GM12878 (cell line): Measurements from ENCODE around the gene ANKS1A. TPM values are rescaled to one million over a fixed set of nuclear protein-coding genes. Genes with fewer than 3 reads are reported as not detected.

Source experiments
- ATAC-seq: fragments of 200-7000 bp; cut with Tn5 transposase; 3 replicates; pipeline ENCODE4 v1.9.1; 2020; ENCODE audit warnings: mild to moderate bottlenecking, moderate library complexity
- BruUV-seq: library from RNA; stranded (reverse); fragments of 400-500 nt; replicated peaks from 2 replicates; lab custom pipeline; 2021; lab: Mats Ljungman, UMichigan
- CTCF ChIA-PET: fragments of 300-600 bp; sonication (Branson Sonifier 250); formaldehyde crosslinking; extraction: SDS; loops from one replicate; lab custom pipeline; 2021; ENCODE audit warnings: inconsistent platforms; lab: Yijun Ruan, JAX
- POLR2A ChIA-PET: fragments of 350-600 bp; formaldehyde crosslinking; extraction: SDS; loops from one replicate; lab custom pipeline; 2021; ENCODE audit warnings: inconsistent platforms; lab: Charles Lee
- RAD21 ChIA-PET: fragments of 300-600 bp; sonication (Branson Sonifier 250); formaldehyde crosslinking; loops from one replicate; lab custom pipeline; 2023; ENCODE audit warnings: antibody characterized with exemption; ENCODE audit not compliant: unreplicated experiment; lab: Charles Lee
- SMC1A ChIA-PET: fragments of 300-600 bp; sonication (Branson Sonifier 250); formaldehyde crosslinking; loops from one replicate; lab custom pipeline; 2023; ENCODE audit not compliant: unreplicated experiment, uncharacterized antibody; lab: Charles Lee
- DNase-seq: peaks from one replicate; pipeline ENCODE4 v3.0.0-alpha.2; 2011; ENCODE audit warnings: low read depth, low spot score
- FAIRE-seq: peaks from 3 replicates; lab custom pipeline; 2011; peaks lifted over from hg19 to GRCh38; lab: Jason Lieb, UNC
- H2AFZ ChIP-seq: 2 replicates; pipeline ENCODE4 v1.6.0; 2011; ENCODE audit warnings: low read depth, low read length, control low read depth; ENCODE audit not compliant: control insufficient read depth
- H3K27ac ChIP-seq: 2 replicates; pipeline ENCODE4 v1.5.1; 2011; ENCODE audit warnings: control low read depth; ENCODE audit not compliant: control insufficient read depth, insufficient read depth
- H3K27me3 ChIP-seq, 2 experiments: replicated peaks in 1 of 2; 2 replicates each; pipeline versions ENCODE4 v1.6.0 to v1.6.1; 2011; ENCODE audit warnings: low read length in 1 of 2; ENCODE audit not compliant: control insufficient read depth in 2 of 2, insufficient read depth in 2 of 2
- H3K36me3 ChIP-seq, 2 experiments: 2 replicates each; pipeline ENCODE4 v1.5.1; 2011; ENCODE audit warnings: low read length in 1 of 2; ENCODE audit not compliant: control insufficient read depth in 2 of 2, insufficient read depth in 2 of 2
- H3K4me1 ChIP-seq: 2 replicates; pipeline ENCODE4 v1.6.1; 2011; ENCODE audit warnings: mild to moderate bottlenecking, low read length, moderate library complexity, mixed read lengths; ENCODE audit not compliant: control insufficient read depth, insufficient read depth
- H3K4me2 ChIP-seq: 2 replicates; pipeline ENCODE4 v1.6.0; 2011; ENCODE audit warnings: control low read depth; ENCODE audit not compliant: control insufficient read depth, insufficient read depth
- H3K4me3 ChIP-seq: fragments of 200-600 bp; sonication (generic); 2 replicates; pipeline ENCODE4 v1.5.1; 2016
- H3K79me2 ChIP-seq: 2 replicates; pipeline ENCODE4 v1.6.0; 2011; ENCODE audit warnings: low read length; ENCODE audit not compliant: control insufficient read depth, insufficient read depth
- H3K9ac ChIP-seq: 2 replicates; pipeline ENCODE4 v1.8.0; 2011; ENCODE audit warnings: low read length, control low read depth, mixed read lengths; ENCODE audit not compliant: control insufficient read depth, insufficient read depth
- H3K9me3 ChIP-seq: replicated peaks from 3 replicates; pipeline ENCODE4 v1.5.1; 2011; ENCODE audit warnings: mild to moderate bottlenecking, low read length; ENCODE audit not compliant: control insufficient read depth, insufficient read depth
- H4K20me1 ChIP-seq: 2 replicates; pipeline ENCODE4 v1.6.0; 2011; ENCODE audit not compliant: control insufficient read depth, insufficient read depth
- FOS ChIP-seq: IDR thresholded peaks from 3 replicates; pipeline ENCODE4 v1.6.1; 2011; ENCODE audit warnings: borderline replicate concordance; ENCODE audit not compliant: insufficient read length; ENCODE audit errors: extremely low read depth
- IKZF1 ChIP-seq: fragments of 450-650 bp; conservative IDR thresholded peaks from 2 replicates; pipeline ENCODE4 v1.6.1; 2017; ENCODE audit warnings: antibody characterized with exemption, mild to moderate bottlenecking
- JUNB ChIP-seq: IDR thresholded peaks from 2 replicates; pipeline ENCODE4 v1.6.1; 2016; ENCODE audit warnings: antibody characterized with exemption, mild to moderate bottlenecking
- NBN ChIP-seq: fragments of 450-650 bp; IDR thresholded peaks from 2 replicates; pipeline ENCODE4 v1.6.1; 2016
- PML ChIP-seq: IDR thresholded peaks from 2 replicates; pipeline ENCODE4 v1.6.1; 2012; ENCODE audit warnings: low read length, inconsistent platforms
- POLR2AphosphoS5 ChIP-seq: IDR thresholded peaks from 2 replicates; pipeline ENCODE4 v1.6.1; 2011; ENCODE audit warnings: mild to moderate bottlenecking, low read length, inconsistent platforms
- SMAD5 ChIP-seq: IDR thresholded peaks from 2 replicates; pipeline ENCODE4 v1.6.1; 2016; ENCODE audit warnings: antibody characterized with exemption, low read depth
- ZNF217 ChIP-seq: fragments of 450-650 bp; IDR thresholded peaks from 2 replicates; pipeline ENCODE4 v1.6.1; 2017; ENCODE audit warnings: antibody characterized with exemption, mild to moderate bottlenecking
- WGBS: methylation state at CpG from one replicate; pipeline ENCODE4 v1.1.6; 2016; ENCODE audit warnings: low lambda C conversion rate; ENCODE audit not compliant: insufficient replicate concordance, insufficient coverage; ENCODE audit errors: missing lambda C conversion rate; 5-methylcytosine and 5-hydroxymethylcytosine counted together
- in situ Hi-C: fragments of 300-500 bp; cut with MboI; formaldehyde crosslinking; loops from 9 replicates; pipeline ENCODE4 v1.14.3; 2018; ENCODE audit warnings: mixed read lengths
- intact Hi-C: fragments of 100-400 bp; cut with micrococcal nuclease; formaldehyde crosslinking; loops from one replicate; pipeline ENCODE4 v1.14.2; 2022; ENCODE audit not compliant: unreplicated experiment
- polyA plus RNA-seq, 11 experiments: library from polyadenylated mRNA; depleted of rRNA in 4 of 11; unstranded in 6 of 11; stranded (reverse) in 5 of 11; fragments of >200 nt; fragmentation: Nextera tagmentation in 4 of 11; fragmentation: Illumina TruSeq in 1 of 11; extraction: Ambion mirVana in 4 of 11; extraction: Trizol in 1 of 11; gene quantifications; 1 replicate in 1 of 11; 2 replicates in 10 of 11; pipeline versions ENCODE4 v1.2.1 to v1.2.3, GENCODE V29; 2011 to 2016; ENCODE audit warnings: inconsistent platforms in 2 of 11, missing spikeins in 2 of 11, low read depth in 1 of 11
- total RNA-seq, 4 experiments: library from RNA; depleted of rRNA in 3 of 4; stranded (reverse); fragments of >200 nt in 3 of 4; fragmentation: Illumina TruSeq in 1 of 4; extraction: Trizol in 1 of 4; gene quantifications; 2 replicates each; pipeline versions ENCODE4 v1.2.1 to v1.2.3, GENCODE V29; 2013 to 2021
- TF ChIP-seq, protein P1 (sequence below): IDR thresholded peaks from 2 replicates; pipeline ENCODE4 v1.6.1; 2011; ENCODE audit warnings: borderline replicate concordance, low read depth, mild to moderate bottlenecking, moderate library complexity, low read length; ENCODE audit not compliant: insufficient read depth, poor library complexity, severe bottlenecking
- TF ChIP-seq, protein P2 (sequence below): IDR thresholded peaks from 2 replicates; pipeline ENCODE4 v1.6.1; 2012; ENCODE audit warnings: low read depth, low read length, improper control_type of control experiment
- TF ChIP-seq, protein P3 (sequence below): fragments of 450-650 bp; IDR thresholded peaks from 2 replicates; pipeline ENCODE4 v1.6.1; 2017; ENCODE audit warnings: borderline replicate concordance

The ANKS1A gene
- total and polyA plus RNA-seq, 10 of the 15 experiments (the other 5 are each of a cell fraction or from before 2014, with no cell fraction given): 0.60 to 7.0 (median 3.0) TPM

DNA sequence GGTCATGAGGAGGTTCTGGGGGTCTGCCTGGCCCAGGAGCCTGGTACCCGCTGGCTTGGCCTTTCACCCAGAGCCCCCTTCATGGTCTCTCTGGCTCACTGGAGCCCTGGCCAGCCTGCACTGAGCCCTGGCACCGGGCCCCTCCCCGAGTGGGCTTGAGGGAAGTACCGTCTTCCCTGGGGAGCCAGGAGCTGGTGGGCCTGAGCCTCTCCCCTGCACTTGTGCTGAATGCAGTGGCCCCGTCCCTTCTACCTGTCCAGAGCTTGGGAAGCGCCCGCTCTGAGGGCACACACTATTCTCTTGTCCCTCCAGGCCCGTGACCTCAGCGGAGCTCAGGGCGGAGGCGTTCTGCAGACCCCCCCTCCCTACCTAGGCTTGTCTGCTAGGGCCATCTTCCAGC lies 189.8 kb downstream of the ANKS1A start (continued):
- TF ChIP-seq, protein P1, sequence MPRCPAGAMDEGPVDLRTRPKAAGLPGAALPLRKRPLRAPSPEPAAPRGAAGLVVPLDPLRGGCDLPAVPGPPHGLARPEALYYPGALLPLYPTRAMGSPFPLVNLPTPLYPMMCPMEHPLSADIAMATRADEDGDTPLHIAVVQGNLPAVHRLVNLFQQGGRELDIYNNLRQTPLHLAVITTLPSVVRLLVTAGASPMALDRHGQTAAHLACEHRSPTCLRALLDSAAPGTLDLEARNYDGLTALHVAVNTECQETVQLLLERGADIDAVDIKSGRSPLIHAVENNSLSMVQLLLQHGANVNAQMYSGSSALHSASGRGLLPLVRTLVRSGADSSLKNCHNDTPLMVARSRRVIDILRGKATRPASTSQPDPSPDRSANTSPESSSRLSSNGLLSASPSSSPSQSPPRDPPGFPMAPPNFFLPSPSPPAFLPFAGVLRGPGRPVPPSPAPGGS: no peak
- TF ChIP-seq POLR2AphosphoS5 (no peak), PML (no peak), IKZF1 (no peak), NBN (no peak)

DNA sequence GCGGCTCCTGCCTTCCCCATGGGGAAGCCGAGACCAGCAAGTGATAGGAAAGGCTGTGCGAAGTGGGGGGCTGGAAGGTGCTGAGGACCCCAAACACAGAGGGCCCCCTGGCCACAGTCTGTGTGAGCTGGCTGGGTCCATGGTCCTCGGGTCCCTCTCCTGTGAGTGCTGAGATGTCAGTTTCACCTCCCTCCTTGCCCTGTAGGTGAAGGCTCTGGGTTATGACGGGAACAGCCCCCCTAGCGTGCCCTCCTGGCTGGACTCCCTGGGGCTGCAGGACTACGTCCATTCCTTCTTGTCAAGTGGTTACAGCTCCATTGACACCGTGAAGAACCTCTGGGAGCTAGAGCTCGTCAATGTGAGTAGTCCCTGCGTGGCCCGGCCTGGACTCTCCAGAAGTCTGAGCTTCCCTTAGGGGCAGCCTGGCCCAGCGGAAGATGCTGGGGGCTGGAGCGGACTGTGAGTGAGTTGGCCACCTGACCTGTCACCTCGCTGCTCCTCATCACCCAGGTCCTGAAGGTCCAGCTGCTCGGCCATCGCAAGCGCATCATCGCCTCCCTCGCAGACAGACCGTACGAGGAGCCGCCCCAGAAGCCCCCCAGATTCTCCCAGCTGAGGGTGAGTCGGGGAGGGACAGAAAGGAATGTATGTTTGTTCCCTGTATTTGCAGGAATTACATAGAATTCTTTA lies 190.4 kb downstream of the ANKS1A start:
- ChIA-PET POLR2A (no interaction called here), SMC1A (no interaction called here), RAD21 (no interaction called here), CTCF (no interaction called here)
- Histone ChIP-seq H3K4me2 (no peak overlapping the region), H3K27ac (no peak overlapping the region), H3K36me3 (no peaks in the 10 kb centered on the region; a peak in 2 of 4 replicates), H4K20me1 (no peaks in the 10 kb centered on the region), H3K79me2 (no peaks in the 10 kb centered on the region), H3K4me1 (no peaks in the 10 kb centered on the region), H3K9me3 (no peaks in the 10 kb centered on the region), H3K9ac (no peak overlapping the region), H3K4me3 (no peak overlapping the region), H2AFZ (no peak overlapping the region), H3K27me3 (no peaks in the 10 kb centered on the region)
- FAIRE-seq: no peak
- WGBS: 79% methylated on average over 23 of the region's 23 CpGs
- intact Hi-C loops (no loop called here), in situ Hi-C loops (no loop called here)
- DNase-seq: no peak
- ATAC-seq: no peak
- TF ChIP-seq, protein P2, sequence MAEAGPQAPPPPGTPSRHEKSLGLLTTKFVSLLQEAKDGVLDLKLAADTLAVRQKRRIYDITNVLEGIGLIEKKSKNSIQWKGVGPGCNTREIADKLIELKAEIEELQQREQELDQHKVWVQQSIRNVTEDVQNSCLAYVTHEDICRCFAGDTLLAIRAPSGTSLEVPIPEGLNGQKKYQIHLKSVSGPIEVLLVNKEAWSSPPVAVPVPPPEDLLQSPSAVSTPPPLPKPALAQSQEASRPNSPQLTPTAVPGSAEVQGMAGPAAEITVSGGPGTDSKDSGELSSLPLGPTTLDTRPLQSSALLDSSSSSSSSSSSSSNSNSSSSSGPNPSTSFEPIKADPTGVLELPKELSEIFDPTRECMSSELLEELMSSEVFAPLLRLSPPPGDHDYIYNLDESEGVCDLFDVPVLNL: no peak
- no peak for TF ChIP-seq FOS
- no peak for TF ChIP-seq ZNF217
- no peak for TF ChIP-seq JUNB
- TF ChIP-seq, protein P3, sequence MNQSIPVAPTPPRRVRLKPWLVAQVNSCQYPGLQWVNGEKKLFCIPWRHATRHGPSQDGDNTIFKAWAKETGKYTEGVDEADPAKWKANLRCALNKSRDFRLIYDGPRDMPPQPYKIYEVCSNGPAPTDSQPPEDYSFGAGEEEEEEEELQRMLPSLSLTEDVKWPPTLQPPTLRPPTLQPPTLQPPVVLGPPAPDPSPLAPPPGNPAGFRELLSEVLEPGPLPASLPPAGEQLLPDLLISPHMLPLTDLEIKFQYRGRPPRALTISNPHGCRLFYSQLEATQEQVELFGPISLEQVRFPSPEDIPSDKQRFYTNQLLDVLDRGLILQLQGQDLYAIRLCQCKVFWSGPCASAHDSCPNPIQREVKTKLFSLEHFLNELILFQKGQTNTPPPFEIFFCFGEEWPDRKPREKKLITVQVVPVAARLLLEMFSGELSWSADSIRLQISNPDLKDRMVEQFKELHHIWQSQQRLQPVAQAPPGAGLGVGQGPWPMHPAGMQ: no peak
- no peak for TF ChIP-seq SMAD5
- BruUV-seq: no TSS peak
